RPMI7951 (cell line): Measurements from ENCODE around the gene KCNN2. TPM values are rescaled to one million over a fixed set of nuclear protein-coding genes. Genes with fewer than 3 reads are reported as not detected.
A peak's percentile ranks its signal among the peaks of the same experiment; 100 is the strongest.

Experiments
- DNase-seq: peaks from one replicate; pipeline ENCODE4 v3.0.0-alpha.2; 2012; ENCODE audit warnings: low read depth
- total RNA-seq: library from RNA; depleted of rRNA; stranded (reverse); fragments of >200 nt; shearing (Covaris generic); gene quantifications from 2 replicates; pipeline ENCODE4 v1.2.3, GENCODE V29; 2014

Gene KCNN2
- total RNA-seq, 1 experiment from 2014 or later: not detected

- no peak for DNase-seq
These were observed 1.3 kb downstream of the KCNN2 start for GRCh38 chr5:114362977-114363761.

DNA sequence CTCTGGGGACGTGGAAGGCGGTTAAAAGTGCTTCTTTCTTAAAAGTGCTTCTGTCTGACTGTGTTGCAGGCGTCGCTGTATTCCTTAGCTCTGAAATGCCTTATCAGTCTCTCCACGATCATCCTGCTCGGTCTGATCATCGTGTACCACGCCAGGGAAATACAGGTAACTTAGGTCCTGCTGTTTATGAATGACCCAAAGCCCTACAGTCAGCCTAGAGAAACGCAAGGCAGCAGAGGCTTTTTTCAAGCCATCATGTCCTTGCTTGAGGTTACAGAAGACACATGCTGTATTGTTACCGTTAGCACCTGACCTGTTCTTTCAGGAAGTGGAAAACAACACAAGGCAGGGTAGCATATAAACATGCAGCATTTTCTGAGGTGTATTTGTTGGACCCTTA, 2.0 kb downstream of the KCNN2 start:
- no peak for DNase-seq

DNA sequence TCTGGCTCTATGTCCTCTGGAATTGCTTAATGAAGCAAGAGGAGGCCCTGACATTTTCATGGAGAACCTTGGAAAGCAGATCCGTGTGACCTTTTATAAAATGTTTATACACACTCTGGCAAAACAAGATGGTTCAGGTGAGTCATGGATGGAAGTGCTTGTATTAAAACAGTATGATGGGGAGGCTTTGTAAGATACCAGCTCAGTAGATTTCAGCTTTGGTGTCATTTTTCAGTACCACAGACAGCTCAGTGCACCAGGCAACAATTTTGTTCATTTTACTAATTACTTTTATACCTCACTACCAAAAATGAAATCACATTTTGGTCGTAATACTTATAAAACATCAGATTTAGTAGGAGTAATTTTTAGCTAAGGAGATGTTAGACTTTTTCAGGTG, 5.2 kb downstream of the KCNN2 start:
- DNase-seq: no peak

GRCh38 chr5:114369680-114370417, 8.0 kb downstream of the KCNN2 start:
- no peak for DNase-seq

GRCh38 chr5:114377050-114377844, 15.4 kb downstream of the KCNN2 start:
- DNase-seq: no peak

- DNase-seq: no peak
These were observed 16.1 kb downstream of the KCNN2 start for GRCh38 chr5:114377946-114378345.

DNA sequence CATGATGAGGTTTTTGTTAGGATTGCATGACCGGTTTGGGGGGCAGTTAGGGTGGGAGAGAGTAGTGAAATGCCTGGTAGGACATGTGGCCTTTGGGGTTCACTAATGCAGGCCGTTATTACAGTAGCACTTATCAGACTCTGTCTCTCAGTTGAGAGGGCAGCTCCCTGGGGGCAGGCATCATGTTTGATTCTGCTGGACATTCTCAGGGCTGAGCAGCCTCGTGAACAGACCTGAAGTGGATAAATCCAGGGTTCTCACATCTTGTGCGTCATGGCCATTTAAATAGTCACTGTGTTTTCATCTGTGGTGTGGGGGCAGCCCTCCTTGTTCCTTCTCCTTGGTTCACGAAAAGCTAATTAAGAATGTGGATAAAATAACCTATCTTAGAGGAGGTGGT, 18.9 kb downstream of the KCNN2 start:
- DNase-seq: no peak

DNA sequence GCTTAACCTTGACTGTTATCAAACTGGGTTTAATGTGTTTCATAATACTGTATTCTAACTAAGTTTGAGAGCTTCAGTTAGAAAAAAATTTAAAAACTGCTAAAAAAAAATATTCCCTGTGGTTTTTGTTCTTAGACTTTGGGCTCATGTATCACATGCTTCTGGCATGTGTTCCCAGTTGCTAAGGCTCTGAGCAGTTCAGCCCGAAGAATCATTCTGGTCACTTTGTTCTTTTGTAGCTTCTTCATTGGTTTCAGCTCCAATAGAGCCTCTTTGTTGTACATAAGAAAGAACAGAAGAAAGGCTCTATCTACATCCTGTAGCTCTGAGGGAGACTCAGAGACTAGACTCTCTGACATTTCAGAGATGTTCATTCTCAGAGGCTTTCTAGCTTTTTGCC, 25.6 kb downstream of the KCNN2 start:
- peak; percentile 15 for DNase-seq

- no peak for DNase-seq
These were observed 28.6 kb downstream of the KCNN2 start for GRCh38 chr5:114390431-114390830.

DNA sequence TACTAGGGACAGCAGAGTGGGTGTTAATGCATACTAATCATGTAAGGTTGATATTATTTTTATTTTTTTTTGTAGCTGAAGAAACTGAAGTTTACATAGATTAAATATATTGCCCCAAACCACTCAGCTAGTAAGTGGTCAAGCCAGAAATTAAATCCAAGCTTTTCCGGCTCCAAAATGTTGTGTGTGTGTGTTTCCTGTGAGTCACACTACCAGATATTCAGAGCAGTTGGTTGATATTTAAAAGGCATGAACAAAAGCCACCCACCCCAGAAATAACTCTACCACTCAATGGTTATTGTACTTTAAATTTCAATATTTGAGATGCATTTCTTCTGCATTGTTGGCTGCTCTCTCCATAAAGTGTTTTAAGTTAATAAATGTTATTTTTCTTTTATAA, 29.5 kb downstream of the KCNN2 start:
- no peak for DNase-seq

DNA sequence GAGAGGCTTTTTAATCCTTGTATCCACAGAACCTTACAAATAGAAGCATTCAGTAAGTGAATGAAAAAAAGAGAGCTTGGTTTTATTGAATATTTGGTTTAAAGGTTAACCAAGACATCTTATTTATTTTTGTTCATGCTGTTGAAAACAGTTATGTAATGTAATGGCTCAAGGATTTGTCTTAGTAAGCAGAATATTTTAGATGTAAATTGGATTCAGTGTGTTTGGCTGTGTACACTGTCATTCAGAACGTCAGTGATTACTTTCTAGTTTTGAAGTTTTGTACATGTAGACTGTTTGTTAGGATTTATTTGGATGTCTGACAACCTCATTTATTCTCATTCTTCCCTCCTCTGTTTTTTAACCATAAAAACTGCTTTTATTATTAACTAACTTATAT, 31.3 kb downstream of the KCNN2 start:
- no peak for DNase-seq

- DNase-seq: no peak
These were observed 40.3 kb downstream of the KCNN2 start for GRCh38 chr5:114402206-114402605.

DNA sequence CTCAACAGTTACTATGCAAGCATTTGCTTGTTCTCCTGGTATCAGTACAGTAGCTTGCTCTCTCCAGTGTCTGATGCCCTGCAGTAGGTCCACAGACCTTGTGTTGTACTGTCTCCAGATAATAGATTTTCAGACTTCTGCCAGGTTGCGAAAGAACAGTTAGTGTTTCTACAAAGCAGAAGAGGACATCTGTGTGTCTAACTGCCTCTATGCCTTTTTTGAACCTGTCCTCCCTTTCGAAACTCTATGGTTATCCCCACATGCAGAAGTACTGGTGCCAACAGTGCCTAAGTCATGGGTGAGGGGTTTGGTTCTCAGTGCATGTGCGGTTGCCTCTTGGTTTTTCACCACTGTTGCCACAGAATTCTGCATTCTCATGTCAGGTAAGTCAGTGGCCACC, 45.9 kb downstream of the KCNN2 start:
- DNase-seq: no peak

DNA sequence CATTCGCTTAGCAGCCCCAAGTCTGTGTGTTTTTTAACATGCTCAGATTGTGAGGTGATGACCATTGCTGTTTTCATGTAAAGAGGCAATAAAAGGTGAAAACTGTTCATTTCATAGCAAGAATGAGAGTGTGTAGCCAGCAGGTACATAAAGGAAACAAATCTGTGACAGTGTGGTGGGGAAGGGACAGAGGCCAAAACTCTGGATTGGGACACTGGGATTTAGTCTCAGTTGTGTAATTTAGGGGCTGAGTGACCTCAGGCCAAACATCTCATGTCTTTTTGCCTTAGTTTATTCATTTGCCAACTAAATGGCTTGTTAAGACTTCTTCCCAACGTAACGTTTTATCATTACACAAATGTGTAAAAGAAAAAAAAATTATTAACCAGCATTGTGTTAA, 47.0 kb downstream of the KCNN2 start:
- DNase-seq: no peak

GRCh38 chr5:114411380-114411931, 49.6 kb downstream of the KCNN2 start:
- DNase-seq: no peak

DNA sequence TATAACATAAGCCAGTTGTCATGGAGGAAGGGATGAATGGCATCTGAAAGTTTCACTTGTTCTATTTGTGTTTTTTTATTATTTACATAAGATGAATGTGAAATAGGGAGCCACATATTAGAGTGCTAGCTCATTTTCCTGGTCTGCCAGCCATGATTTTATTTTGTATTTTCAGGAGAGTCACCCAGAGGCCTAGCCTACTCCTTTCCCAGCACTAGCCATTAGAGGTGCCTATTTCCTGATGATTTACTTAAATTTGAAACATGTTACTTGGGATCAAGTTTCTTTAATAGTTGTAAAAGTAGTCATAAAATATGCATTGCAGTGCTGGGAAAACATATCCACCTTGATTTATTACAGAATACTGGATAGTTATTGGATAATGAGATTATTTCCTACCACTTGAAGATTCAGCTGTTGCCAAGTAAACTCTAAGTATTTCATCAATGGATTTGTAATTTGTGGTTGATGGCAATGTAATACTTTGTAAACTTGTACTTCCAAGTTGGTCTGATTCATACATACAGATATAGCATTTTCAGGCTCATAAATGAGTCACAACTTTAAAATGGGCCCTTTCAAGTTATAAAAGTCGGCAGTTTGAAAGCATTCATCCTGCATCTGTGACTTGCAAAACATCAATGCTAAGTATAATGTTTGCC, 50.8 kb downstream of the KCNN2 start:
- peak; percentile 17 for DNase-seq

GRCh38 chr5:114415760-114416159, 53.9 kb downstream of the KCNN2 start:
- no peak for DNase-seq

GRCh38 chr5:114416254-114416653, 54.4 kb downstream of the KCNN2 start:
- no peak for DNase-seq

- no peak for DNase-seq
These were observed 55.6 kb downstream of the KCNN2 start for GRCh38 chr5:114417519-114417918.

DNA sequence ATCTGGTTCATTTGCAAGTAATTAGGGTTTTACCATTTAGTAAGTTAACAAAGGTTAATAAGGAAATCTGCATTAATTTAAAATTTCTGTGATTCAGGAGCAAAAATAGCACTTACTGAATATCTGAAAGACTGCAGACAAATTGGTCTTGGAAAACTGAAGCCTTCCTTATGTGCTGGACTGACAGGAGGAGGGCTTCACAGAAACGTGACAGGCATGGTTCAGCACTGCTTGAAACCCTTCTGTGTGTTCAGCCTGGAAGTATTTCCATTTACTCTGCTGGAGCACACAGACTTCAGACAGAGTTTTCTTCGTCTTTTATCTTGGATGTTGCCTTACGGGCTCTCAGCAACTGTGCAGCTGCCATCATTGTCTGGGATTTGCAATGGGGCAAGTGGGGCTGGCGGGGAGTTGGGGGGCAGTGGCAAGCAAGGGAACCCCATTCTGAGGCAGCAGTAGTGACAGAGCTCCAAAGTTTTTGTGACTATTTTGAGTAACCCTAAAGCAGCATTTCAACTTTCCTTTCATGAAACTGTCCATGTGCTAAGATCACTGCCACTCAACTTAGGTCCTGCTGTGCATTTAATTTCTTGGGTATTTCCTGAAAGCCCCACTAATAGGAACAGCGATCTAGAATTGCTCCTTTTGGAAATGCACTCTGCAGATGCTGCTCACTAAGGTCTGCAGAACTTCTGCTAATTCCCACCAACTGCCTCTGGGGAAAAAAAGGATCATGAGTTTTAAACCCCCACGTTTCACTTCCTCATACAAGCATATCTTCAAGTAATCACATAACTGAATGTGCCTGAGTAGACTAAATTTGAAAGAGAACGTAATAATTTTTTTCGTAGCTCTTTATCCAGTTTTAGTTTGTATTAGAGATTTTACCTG, 56.6 kb downstream of the KCNN2 start:
- no peak for DNase-seq

DNA sequence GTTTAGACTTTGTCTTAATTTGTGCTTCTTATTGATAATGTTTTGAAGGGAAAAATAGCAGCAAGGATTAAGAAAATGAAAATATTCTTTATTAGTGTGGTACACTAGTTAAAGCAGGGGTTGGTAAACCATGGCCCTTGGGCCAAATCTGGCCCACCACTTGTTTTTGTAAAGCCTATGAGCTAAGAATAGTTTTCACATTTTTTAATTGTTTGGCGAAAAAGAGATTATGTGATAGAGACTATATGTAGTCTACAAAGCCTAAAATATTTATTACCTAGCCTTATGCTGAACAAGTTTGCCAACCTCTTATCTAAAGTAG, 57.2 kb downstream of the KCNN2 start:
- no peak for DNase-seq
